ENCODE data around the gene PXN.

PXN gene

DNA sequence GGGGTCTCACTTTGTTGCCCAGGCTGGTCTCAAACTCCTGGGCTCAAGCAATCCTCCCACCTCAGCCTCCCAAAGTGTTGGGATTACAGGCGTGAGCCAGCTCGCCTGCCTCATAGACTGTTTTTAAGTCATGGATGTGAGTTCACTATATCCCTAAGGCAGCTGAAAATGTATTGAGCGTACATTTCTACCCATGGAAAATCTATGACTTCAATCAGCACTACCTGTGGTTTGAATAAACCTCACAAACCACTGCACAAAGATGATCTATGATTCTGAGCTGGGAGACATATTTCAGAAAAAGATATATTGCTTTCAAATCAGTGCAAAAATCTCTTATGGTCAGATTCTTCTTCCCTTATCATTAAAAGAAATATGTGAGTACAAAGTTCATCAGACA, 93.5 kb downstream of the PXN start:
- DNase-seq (ENCODE audit: low spot score), result no peak

DNA sequence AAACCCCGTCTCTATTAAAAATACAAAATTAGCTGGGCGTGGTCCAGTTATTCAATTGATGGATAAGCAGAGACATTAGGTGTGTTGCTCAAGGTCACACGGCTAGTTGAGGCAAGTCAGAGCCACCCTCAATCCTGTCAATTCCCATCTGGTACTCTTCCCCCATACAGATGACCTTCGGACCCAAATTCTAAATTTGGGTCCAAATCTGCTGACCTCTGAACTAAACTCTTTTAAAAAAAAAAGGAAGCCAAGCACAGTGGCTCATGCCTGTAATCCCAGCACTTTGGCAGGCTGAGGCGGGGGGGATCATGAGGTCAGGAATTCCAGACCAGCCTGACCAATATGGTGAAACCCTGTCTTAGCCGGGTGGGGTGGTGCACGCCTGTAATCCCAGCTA, 94.9 kb downstream of the PXN start:
- DNase-seq (ENCODE audit: low spot score), result no peak

DNA sequence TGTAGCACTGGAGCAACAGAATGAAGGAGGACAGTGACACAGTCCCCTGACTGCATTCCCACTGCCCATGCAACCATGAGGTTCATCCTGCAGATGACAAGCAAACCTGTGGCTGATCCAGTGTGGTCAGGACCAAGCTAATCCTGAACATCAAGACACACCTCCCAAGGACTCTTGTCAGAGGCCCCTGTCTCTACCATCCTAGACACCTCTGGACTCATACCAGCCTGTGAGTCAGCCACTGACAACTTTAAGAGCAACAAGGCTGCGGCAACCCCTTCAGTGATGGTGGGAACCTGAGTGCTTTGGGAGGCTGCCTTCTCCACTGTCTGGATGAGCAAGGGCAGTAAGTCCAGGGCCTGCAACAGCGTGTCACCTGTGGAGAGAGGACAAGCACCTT, 95.6 kb downstream of the PXN start:
- DNase-seq (ENCODE audit: low spot score), result no peak

DNA sequence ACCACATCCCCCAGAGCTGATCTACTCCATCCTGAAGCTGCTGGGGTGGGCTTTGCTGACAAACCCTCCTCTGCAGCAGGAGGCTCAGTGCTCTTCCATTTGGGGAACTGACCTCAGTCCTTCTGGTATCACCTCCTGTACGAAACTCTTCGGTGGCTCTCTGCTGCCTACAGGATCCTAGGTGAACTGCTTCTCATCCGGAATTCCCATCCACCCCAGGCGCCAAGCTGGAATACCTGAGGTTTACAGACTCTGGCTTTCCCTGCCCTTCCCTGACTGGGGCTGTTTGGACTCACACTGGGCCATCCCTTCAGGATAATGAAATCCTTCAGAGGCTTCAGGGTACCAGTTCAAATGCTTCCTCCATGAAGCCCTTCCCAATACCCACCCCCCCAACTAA, 97.2 kb downstream of the PXN start:
- DNase-seq (ENCODE audit: low spot score), result no peak

DNA sequence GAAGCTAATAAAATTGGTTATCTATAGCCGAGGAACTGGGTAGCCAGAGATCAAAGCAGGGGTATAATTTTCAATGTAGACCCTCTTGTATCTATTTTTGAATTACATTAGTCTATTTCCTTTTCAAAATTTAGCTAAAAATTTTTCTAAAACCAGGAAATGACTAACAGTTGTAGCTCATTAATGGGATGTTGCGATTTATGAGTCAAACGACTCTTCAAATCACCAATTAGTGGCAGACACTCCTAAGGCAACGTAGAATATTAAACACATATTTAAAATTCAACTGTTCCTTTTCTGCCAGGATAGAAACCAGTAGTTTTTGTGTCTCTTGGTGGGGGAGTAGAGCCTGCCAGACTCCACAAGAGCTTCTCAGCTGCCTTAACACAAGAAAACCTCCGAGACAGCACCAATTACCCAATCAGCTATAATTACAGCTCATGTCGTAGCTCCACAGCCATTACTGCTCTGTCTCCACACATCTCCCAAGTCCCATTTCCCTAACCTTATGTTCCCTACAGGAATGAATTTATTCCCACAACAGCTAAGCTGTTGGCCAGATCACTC, 97.9 kb downstream of the PXN start:
- no peak for DNase-seq (ENCODE audit: low spot score)

DNA sequence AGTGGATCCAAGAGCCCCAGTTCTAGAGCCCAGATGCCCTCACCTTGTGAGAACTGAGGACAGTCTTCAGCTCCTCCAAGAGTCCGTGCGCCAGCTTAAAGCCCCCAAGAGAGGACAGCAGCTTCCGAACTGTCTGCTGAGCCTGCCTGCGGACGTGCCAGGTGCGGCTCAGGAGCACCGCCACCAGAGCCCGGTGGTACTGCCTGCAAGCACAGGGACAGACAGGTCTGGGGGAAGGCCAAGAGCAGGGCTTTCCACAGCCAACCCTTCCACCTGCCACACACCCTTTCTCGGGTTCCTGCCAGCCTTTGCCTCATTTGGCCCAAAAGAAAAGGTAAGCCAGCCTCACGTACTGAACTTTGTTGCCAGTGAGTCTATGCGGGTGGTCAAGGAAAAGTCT, 101.2 kb downstream of the PXN start:
- DNase-seq (ENCODE audit: low spot score), result no peak

DNA sequence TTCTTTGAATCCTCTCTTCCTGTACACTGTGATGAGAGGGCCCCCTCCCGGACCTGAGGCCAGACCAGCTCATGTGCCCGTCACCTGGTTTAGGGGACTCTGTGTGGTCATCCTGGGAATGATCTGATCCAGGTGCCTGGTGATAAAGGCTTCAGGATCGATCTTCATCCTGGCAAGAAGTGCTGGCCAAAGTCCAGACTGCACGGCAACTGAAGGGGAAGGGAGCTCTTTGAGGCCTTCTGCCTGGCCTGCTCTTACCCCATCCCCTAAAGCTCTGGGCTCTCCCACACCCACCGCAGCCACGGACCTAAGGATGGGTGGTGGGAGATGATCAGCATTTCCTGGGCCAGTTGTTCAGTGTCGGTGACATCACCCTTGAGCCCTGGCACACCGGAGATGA, 102.8 kb downstream of the PXN start:
- no peak for DNase-seq (ENCODE audit: low spot score)

DNA sequence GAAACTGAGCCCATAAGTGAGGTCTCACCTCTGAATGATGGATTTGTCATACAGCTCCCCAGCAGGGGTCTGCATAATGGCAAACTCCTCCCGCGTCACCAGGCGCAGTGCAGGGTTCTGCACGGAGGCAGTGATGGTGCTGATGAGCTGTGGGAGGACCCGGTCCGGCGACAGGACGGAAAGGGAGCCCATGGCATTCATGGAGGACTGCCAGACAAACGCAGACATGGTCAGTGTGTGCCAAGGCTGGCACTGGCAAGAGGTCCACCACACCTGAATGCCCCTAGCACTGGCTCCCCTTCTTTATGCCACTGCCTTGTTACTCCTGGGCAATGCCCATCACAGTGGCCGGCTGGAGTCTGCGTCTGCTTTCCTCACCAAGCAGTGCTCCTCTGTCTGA, 103.7 kb downstream of the PXN start:
- DNase-seq (ENCODE audit: low spot score), result no peak

All from pons (tissue), 1 donor.